ENCODE results near the gene PICALM.
"Not testable (repeated sequence)": the region's sequence is repeated elsewhere in the genome, so short reads cannot be mapped to it uniquely, and the experiment has no call there.

PICALM gene

GRCh38 chr11:85934596-85935169, 134.2 kb downstream of the PICALM start:
- Histone ChIP-seq H3K27ac (no peak overlapping the region), H3K36me3 (no peaks in the 10 kb centered on the region), H3K4me1 (ENCODE audit: control insufficient read depth in 1 of 2, insufficient read depth in 1 of 2, low read depth in 1 of 2, low read length in 1 of 2) (no peaks in the 10 kb centered on the region), H3K27me3 (peaks cover 12% of the 10 kb centered on the region), H3K4me3 (ENCODE audit: low read depth in 1 of 2, low read length in 1 of 2) (no peak overlapping the region), H3K9me3 (no peaks in the 10 kb centered on the region)
- no peak for TF ChIP-seq CTCF (IDR thresholded peaks at IDR 0.05)

- no peak for TF ChIP-seq CTCF (IDR thresholded peaks at IDR 0.05)
- H3K27me3 ChIP-seq = peaks cover 12% of the 10 kb centered on the region
- no peaks in the 10 kb centered on the region for H3K36me3 ChIP-seq
- no peaks in the 10 kb centered on the region for H3K9me3 ChIP-seq
- no peak overlapping the region for H3K27ac ChIP-seq
- H3K4me3 ChIP-seq (ENCODE audit: low read depth in 1 of 2, low read length in 1 of 2) = no peak overlapping the region
- H3K4me1 ChIP-seq (ENCODE audit: control insufficient read depth in 1 of 2, insufficient read depth in 1 of 2, low read depth in 1 of 2, low read length in 1 of 2) = no peaks in the 10 kb centered on the region
Measured at GRCh38 chr11:85930879-85931366, 138.0 kb downstream of the PICALM start.

GRCh38 chr11:85926653-85927214, 142.2 kb downstream of the PICALM start:
- H3K27me3 ChIP-seq; H3K27ac ChIP-seq; H3K4me3 ChIP-seq (ENCODE audit: low read depth in 1 of 2, low read length in 1 of 2); H3K4me1 ChIP-seq (ENCODE audit: control insufficient read depth in 1 of 2, insufficient read depth in 1 of 2, low read depth in 1 of 2, low read length in 1 of 2); H3K36me3 ChIP-seq; H3K9me3 ChIP-seq: not testable (repeated sequence)

GRCh38 chr11:85923455-85923854, 145.4 kb downstream of the PICALM start:
- Histone ChIP-seq H3K27me3 (no peaks in the 10 kb centered on the region), H3K9me3 (no peaks in the 10 kb centered on the region), H3K36me3 (no peaks in the 10 kb centered on the region), H3K4me1 (ENCODE audit: control insufficient read depth in 1 of 2, insufficient read depth in 1 of 2, low read depth in 1 of 2, low read length in 1 of 2) (no peaks in the 10 kb centered on the region), H3K4me3 (ENCODE audit: low read depth in 1 of 2, low read length in 1 of 2) (no peak overlapping the region), H3K27ac (no peak overlapping the region)
- no peak for TF ChIP-seq CTCF (IDR thresholded peaks at IDR 0.05)

- no peaks in the 10 kb centered on the region for H3K36me3 ChIP-seq
- no peaks in the 10 kb centered on the region for H3K27me3 ChIP-seq
- TF ChIP-seq CTCF (IDR thresholded peaks at IDR 0.05) = no peak
- H3K27ac ChIP-seq = no peak overlapping the region
- H3K4me1 ChIP-seq (ENCODE audit: control insufficient read depth in 1 of 2, insufficient read depth in 1 of 2, low read depth in 1 of 2, low read length in 1 of 2) = no peaks in the 10 kb centered on the region
- H3K9me3 ChIP-seq = no peaks in the 10 kb centered on the region
- no peak overlapping the region for H3K4me3 ChIP-seq (ENCODE audit: low read depth in 1 of 2, low read length in 1 of 2)
Measured at GRCh38 chr11:85922367-85922766, 146.5 kb downstream of the PICALM start.

- TF ChIP-seq CTCF (IDR thresholded peaks at IDR 0.05) = no peak
- H3K4me1 ChIP-seq (ENCODE audit: control insufficient read depth in 1 of 2, insufficient read depth in 1 of 2, low read depth in 1 of 2, low read length in 1 of 2) = peaks cover 0 to under 1% of the 10 kb centered on the region in 2 experiments
- no peaks in the 10 kb centered on the region for H3K36me3 ChIP-seq
- H3K9me3 ChIP-seq = no peaks in the 10 kb centered on the region
- no peak overlapping the region for H3K4me3 ChIP-seq (ENCODE audit: low read depth in 1 of 2, low read length in 1 of 2)
- H3K27me3 ChIP-seq = no peaks in the 10 kb centered on the region
- H3K27ac ChIP-seq = no peak overlapping the region
Measured at GRCh38 chr11:85918910-85919794, 149.7 kb downstream of the PICALM start.

Data from neutrophil (primary cell).